Peyer's patch (tissue), 4 donors: ENCODE data around the gene CPHXL.

Source experiments
- CTCF ChIP-seq, 6 experiments: fragments of 450-650 bp in 4 of 6; fragments of 200-600 bp in 2 of 6; sonication (generic) in 1 of 6; IDR thresholded peaks; one replicate each; pipeline ENCODE4 v1.5.1; 2017 to 2019; ENCODE audit warnings: antibody characterized with exemption in 6 of 6, mild to moderate bottlenecking in 3 of 6, moderate library complexity in 1 of 6
- POLR2A ChIP-seq, 2 donors: fragments of 450-650 bp; IDR thresholded peaks; one replicate each; pipeline ENCODE4 v1.5.1; 2017; ENCODE audit warnings: antibody characterized with exemption in 2 of 2, mild to moderate bottlenecking in 2 of 2, moderate library complexity in 2 of 2

GRCh38 chr16:75745242-75745641 lies 19.0 kb upstream of the CPHXL start:
- TF ChIP-seq CTCF (IDR thresholded peaks at IDR 0.05) (no peak), POLR2A (IDR thresholded peaks at IDR 0.05) (no peak)
